HepG2 (cell line): ENCODE data around the gene ZNF3. TPM values are rescaled to one million over a fixed set of nuclear protein-coding genes. Genes with fewer than 3 reads are reported as not detected.

Source experiments
- CBX2 ChIP-seq, 2 experiments: fragments of 200-600 bp in 1 of 2; sonication (generic); formaldehyde crosslinking in 1 of 2; IDR thresholded peaks; 2 replicates each; pipeline versions ENCODE4 v1.7.0 to v1.8.1; 2018 to 2022; ENCODE audit warnings: low read depth in 2 of 2, low read length in 1 of 2, mild to moderate bottlenecking in 1 of 2, missing genetic modification reagents in 1 of 2
- CCDC6 ChIP-seq: sonication (generic); formaldehyde crosslinking; IDR thresholded peaks from 2 replicates; pipeline ENCODE4 v1.8.1; 2022; ENCODE audit warnings: mild to moderate bottlenecking, missing genetic modification reagents, moderate library complexity
- EEA1 ChIP-seq: sonication (generic); formaldehyde crosslinking; IDR thresholded peaks from 2 replicates; pipeline ENCODE4 v1.5.1; 2020; ENCODE audit warnings: mild to moderate bottlenecking, missing genetic modification reagents, borderline replicate concordance
- GFI1 ChIP-seq: sonication (generic); formaldehyde crosslinking; IDR thresholded peaks from 2 replicates; pipeline ENCODE4 v1.5.0; 2020; ENCODE audit warnings: missing genetic modification reagents, mild to moderate bottlenecking, borderline replicate concordance
- HNF4G ChIP-seq, 2 experiments: sonication (generic) in 1 of 2; formaldehyde crosslinking in 1 of 2; IDR thresholded peaks; 2 replicates each; pipeline versions ENCODE4 v1.4.0 to v1.6.1; 2011 to 2020; ENCODE audit warnings: borderline replicate concordance in 2 of 2, low read depth in 2 of 2, mild to moderate bottlenecking in 2 of 2, low read length in 1 of 2, missing genetic modification reagents in 1 of 2, moderate library complexity in 1 of 2
- KDM6A ChIP-seq: IDR thresholded peaks from 2 replicates; pipeline ENCODE4 v1.6.1; 2016; ENCODE audit warnings: low read depth
- MEF2D ChIP-seq: sonication (generic); formaldehyde crosslinking; IDR thresholded peaks from 2 replicates; pipeline ENCODE4 v1.5.1; 2020; ENCODE audit warnings: mild to moderate bottlenecking, missing genetic modification reagents
- SALL2 ChIP-seq: sonication (generic); formaldehyde crosslinking; IDR thresholded peaks from 2 replicates; pipeline ENCODE4 v1.8.1; 2023; ENCODE audit warnings: mild to moderate bottlenecking, missing genetic modification reagents, inconsistent platforms
- SP1 ChIP-seq, 2 experiments: fragments of 450-650 bp in 1 of 2; sonication (generic) in 1 of 2; formaldehyde crosslinking in 1 of 2; IDR thresholded peaks; 2 replicates each; pipeline versions ENCODE4 v1.4.0 to v1.6.1; 2016 to 2020; ENCODE audit warnings: missing genetic modification reagents in 1 of 2
- TAF1 ChIP-seq: sonication (generic); formaldehyde crosslinking; IDR thresholded peaks from 2 replicates; pipeline ENCODE4 v1.4.0; 2020; ENCODE audit warnings: missing genetic modification reagents
- TOPORS ChIP-seq: sonication (generic); formaldehyde crosslinking; IDR thresholded peaks from 2 replicates; pipeline ENCODE4 v1.8.0; 2023; ENCODE audit warnings: mild to moderate bottlenecking, missing genetic modification reagents
- YEATS4 ChIP-seq: sonication (generic); formaldehyde crosslinking; IDR thresholded peaks from 2 replicates; pipeline ENCODE4 v1.4.0; 2020; ENCODE audit warnings: missing genetic modification reagents, borderline replicate concordance
- ZIK1 ChIP-seq: sonication (generic); formaldehyde crosslinking; IDR thresholded peaks from 2 replicates; pipeline ENCODE4 v1.5.0; 2020; ENCODE audit warnings: mild to moderate bottlenecking, low read depth, missing genetic modification reagents, borderline replicate concordance
- ZMAT3 ChIP-seq: sonication (generic); formaldehyde crosslinking; conservative IDR thresholded peaks from 2 replicates; pipeline ENCODE4 v1.7.0; 2021; ENCODE audit warnings: missing genetic modification reagents
- ZNF230 ChIP-seq: sonication (generic); formaldehyde crosslinking; IDR thresholded peaks from 2 replicates; pipeline ENCODE4 v1.4.0; 2020; ENCODE audit warnings: mild to moderate bottlenecking, missing genetic modification reagents
- ZNF235 ChIP-seq: sonication (generic); formaldehyde crosslinking; IDR thresholded peaks from 2 replicates; pipeline ENCODE4 v1.8.1; 2023; ENCODE audit warnings: mild to moderate bottlenecking, missing genetic modification reagents, borderline replicate concordance
- ZNF24 ChIP-seq: fragments of 450-650 bp; IDR thresholded peaks from 2 replicates; pipeline ENCODE4 v1.6.1; 2017; ENCODE audit warnings: antibody characterized with exemption, mild to moderate bottlenecking
- ZNF264 ChIP-seq: sonication (generic); formaldehyde crosslinking; IDR thresholded peaks from 2 replicates; pipeline ENCODE4 v1.4.0; 2020; ENCODE audit warnings: missing genetic modification reagents
- ZNF275 ChIP-seq: sonication (generic); formaldehyde crosslinking; IDR thresholded peaks from 2 replicates; pipeline ENCODE4 v1.8.0; 2022; ENCODE audit warnings: missing genetic modification reagents, mild to moderate bottlenecking, inconsistent platforms, borderline replicate concordance
- ZNF354B ChIP-seq: sonication (generic); formaldehyde crosslinking; IDR thresholded peaks from 2 replicates; pipeline ENCODE4 v1.8.0; 2022; ENCODE audit warnings: mild to moderate bottlenecking, missing genetic modification reagents
- ZNF614 ChIP-seq: IDR thresholded peaks from 2 replicates; pipeline ENCODE4 v1.6.1; 2018; ENCODE audit warnings: missing biosample characterization, missing genetic modification reagents, inconsistent platforms, borderline replicate concordance
- ZNF709 ChIP-seq: sonication (generic); formaldehyde crosslinking; IDR thresholded peaks from 2 replicates; pipeline ENCODE4 v1.5.0; 2020; ENCODE audit warnings: mild to moderate bottlenecking, missing genetic modification reagents
- ZNF720 ChIP-seq: sonication (generic); formaldehyde crosslinking; IDR thresholded peaks from 2 replicates; pipeline ENCODE4 v1.4.0; 2020; ENCODE audit warnings: missing genetic modification reagents
- ZNF775 ChIP-seq: sonication (generic); formaldehyde crosslinking; IDR thresholded peaks from 2 replicates; pipeline ENCODE4 v1.4.0; 2020; ENCODE audit warnings: missing genetic modification reagents, mild to moderate bottlenecking, moderate library complexity, borderline replicate concordance
- polyA plus RNA-seq, 8 experiments: library from polyadenylated mRNA; depleted of rRNA in 3 of 8; stranded (reverse) in 7 of 8; unstranded in 1 of 8; fragments of >200 nt; fragmentation: Illumina TruSeq in 4 of 8; extraction: Trizol in 4 of 8; gene quantifications; 2 replicates each; pipeline versions ENCODE4 v1.2.1 to v1.2.3, GENCODE V29; 2011 to 2016; ENCODE audit warnings: low read depth in 4 of 8, missing spikeins in 1 of 8, mixed read lengths in 1 of 8; ENCODE audit not compliant: insufficient read depth in 1 of 8
- total RNA-seq, 5 experiments: library from RNA; depleted of rRNA; stranded (reverse); fragments of >200 nt; fragmentation: Illumina TruSeq; extraction: Trizol; gene quantifications; 2 replicates each; pipeline ENCODE4 v1.2.3, GENCODE V29; 2016; ENCODE audit warnings: low read depth in 1 of 5
- TF ChIP-seq, protein P1 (sequence below): sonication (generic); formaldehyde crosslinking; IDR thresholded peaks from 2 replicates; pipeline ENCODE4 v1.4.0; 2020; ENCODE audit warnings: missing genetic modification reagents
- TF ChIP-seq, protein P2 (sequence below): IDR thresholded peaks from 2 replicates; pipeline ENCODE4 v1.6.1; 2016
- TF ChIP-seq, protein P3 (sequence below): sonication (generic); formaldehyde crosslinking; IDR thresholded peaks from 2 replicates; pipeline ENCODE4 v1.4.0; 2020; ENCODE audit warnings: missing genetic modification reagents, low read depth, mild to moderate bottlenecking, borderline replicate concordance

The ZNF3 gene
- total and polyA plus RNA-seq, 2 of the 13 experiments (the other 11 are each of a cell fraction or from before 2014, with no cell fraction given): 33.7 to 56.9 TPM

DNA sequence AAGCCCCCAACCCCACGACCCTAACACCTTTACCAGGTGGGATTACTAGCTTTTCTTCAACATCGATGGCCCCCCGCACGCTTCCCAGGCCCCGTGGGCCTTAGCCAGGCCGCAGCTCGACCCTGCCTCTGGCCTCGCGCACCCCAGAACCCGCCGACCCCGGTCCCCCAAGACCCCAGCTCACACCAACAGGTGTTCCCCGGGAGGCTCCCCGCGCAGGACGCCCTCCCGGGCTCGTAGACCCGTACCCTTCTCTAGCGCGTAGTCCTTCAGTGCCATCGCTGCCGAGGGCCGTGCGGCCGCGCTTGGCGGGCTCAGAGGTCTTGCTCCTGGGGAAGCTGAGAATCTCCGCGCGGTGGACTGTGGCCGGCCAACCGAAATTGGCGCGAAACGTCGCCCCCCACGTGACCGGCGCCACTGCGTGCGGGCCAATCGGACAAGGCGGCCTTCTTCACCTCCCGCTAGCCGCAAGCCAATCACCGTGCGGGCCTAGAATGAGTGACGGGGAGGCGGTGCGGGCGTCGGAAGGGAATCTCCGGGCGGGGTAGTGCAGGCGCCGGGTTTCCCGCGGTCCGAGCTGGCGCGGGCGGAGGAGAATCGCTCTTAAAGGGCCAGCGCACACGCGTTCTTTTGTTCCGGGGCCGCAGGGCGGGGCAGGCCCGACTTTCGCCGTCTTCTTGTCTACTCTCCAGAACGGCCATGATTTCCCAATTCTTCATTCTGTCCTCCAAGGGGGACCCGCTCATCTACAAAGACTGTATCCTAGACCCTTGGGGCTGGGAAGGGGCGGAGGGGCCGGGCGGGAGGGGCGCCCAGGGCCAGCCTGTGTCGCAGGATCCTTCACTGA lies 19.7 kb upstream of the ZNF3 start, which contains the start of the genes AP4M1 and MCM7 (continued):
- no peak for TF ChIP-seq ZNF720 (CRISPR knock-in tag)
- no peak for TF ChIP-seq ZNF275 (CRISPR knock-in tag)
- TF ChIP-seq ZNF709 (CRISPR knock-in tag): no peak
- peak; percentile 33; the same call in 1 of the 2 replicates for TF ChIP-seq ZIK1 (CRISPR knock-in tag)
- peak; percentile 18; the same call in 1 of the 2 replicates for TF ChIP-seq ZNF614 (CRISPR knock-in tag)
- no peak for TF ChIP-seq ZNF235 (CRISPR knock-in tag)
- TF ChIP-seq CBX2 (IDR thresholded peaks at IDR 0.05; ENCODE audit: low read depth, low read length): no peak
- TF ChIP-seq CBX2 (CRISPR knock-in tag; IDR thresholded peaks at IDR 0.05; ENCODE audit: low read depth): no peak
- TF ChIP-seq SP1 (IDR thresholded peaks at IDR 0.05): no peak
- peak; percentile 40; the same call in 1 of the 2 replicates for TF ChIP-seq SP1 (CRISPR knock-in tag; IDR thresholded peaks at IDR 0.05)
- no peak for TF ChIP-seq SALL2 (CRISPR knock-in tag)
- TF ChIP-seq HNF4G (IDR thresholded peaks at IDR 0.05; ENCODE audit: borderline replicate concordance, low read depth, low read length): peak; percentile 14; the same call in 1 of the 2 replicates
- 0 out of 2 replicates have a peak, but pooled peaks have one; percentile 26 for TF ChIP-seq HNF4G (CRISPR knock-in tag; IDR thresholded peaks at IDR 0.05; ENCODE audit: borderline replicate concordance, low read depth)
- no peak for TF ChIP-seq ZMAT3 (CRISPR knock-in tag)
- TF ChIP-seq TAF1 (CRISPR knock-in tag): peak; percentile 60
- no peak for TF ChIP-seq ZNF354B (CRISPR knock-in tag)
- TF ChIP-seq TOPORS (CRISPR knock-in tag): peak; percentile 70; the same call in 1 of the 2 replicates
- no peak; the same call in 1 of the 2 replicates for TF ChIP-seq ZNF230 (CRISPR knock-in tag)
- TF ChIP-seq EEA1 (CRISPR knock-in tag): no peak
- TF ChIP-seq GFI1: no peak
- TF ChIP-seq ZNF24: no peak
- TF ChIP-seq, protein P1, sequence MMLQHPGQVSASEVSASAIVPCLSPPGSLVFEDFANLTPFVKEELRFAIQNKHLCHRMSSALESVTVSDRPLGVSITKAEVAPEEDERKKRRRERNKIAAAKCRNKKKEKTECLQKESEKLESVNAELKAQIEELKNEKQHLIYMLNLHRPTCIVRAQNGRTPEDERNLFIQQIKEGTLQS (CRISPR knock-in tag): no peak
- TF ChIP-seq, protein P2, sequence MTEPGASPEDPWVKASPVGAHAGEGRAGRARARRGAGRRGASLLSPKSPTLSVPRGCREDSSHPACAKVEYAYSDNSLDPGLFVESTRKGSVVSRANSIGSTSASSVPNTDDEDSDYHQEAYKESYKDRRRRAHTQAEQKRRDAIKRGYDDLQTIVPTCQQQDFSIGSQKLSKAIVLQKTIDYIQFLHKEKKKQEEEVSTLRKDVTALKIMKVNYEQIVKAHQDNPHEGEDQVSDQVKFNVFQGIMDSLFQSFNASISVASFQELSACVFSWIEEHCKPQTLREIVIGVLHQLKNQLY (CRISPR knock-in tag): no peak
- no peak for TF ChIP-seq KDM6A (CRISPR knock-in tag)
- no peak for TF ChIP-seq MEF2D (CRISPR knock-in tag)
- TF ChIP-seq ZNF264 (CRISPR knock-in tag): no peak
- TF ChIP-seq YEATS4 (CRISPR knock-in tag): no peak; the same call in none of the 2 replicates
- no peak; the same call in 1 of the 2 replicates for TF ChIP-seq CCDC6 (CRISPR knock-in tag)
- TF ChIP-seq, protein P3, sequence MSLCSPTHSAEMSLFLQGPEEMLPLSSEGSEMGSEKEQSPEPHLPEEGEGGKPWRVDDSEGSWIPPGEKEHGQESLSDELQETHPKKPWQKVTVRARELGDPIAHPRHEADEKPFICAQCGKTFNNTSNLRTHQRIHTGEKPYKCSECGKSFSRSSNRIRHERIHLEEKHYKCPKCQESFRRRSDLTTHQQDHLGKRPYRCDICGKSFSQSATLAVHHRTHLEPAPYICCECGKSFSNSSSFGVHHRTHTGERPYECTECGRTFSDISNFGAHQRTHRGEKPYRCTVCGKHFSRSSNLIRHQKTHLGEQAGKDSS (CRISPR knock-in tag): no peak
- TF ChIP-seq ZNF775 (CRISPR knock-in tag): no peak
